Measurements from ENCODE around the gene ARID1A.

The ARID1A gene

GRCh38 chr1:26827106-26827604, 131.3 kb downstream of the ARID1A start:
- no peaks in the 10 kb centered on the region for H3K27me3 ChIP-seq (ENCODE audit: control insufficient read depth in 3 of 3, insufficient read depth in 3 of 3, low read depth in 1 of 3, low read length in 3 of 3)
- no peak overlapping the region for H2BK5ac ChIP-seq (ENCODE audit: low read length)
- WGBS, 2 donors (ENCODE audit: extremely low coverage in 2 of 2, insufficient read length in 2 of 2, insufficient replicate concordance in 1 of 2): no CpG with 5 or more reads among the region's 17 CpGs
- H3K14ac ChIP-seq (ENCODE audit: low read length): peak overlapping the region; percentile 94
- no peak overlapping the region for H3K27ac ChIP-seq (replicated peaks; ENCODE audit: low read length)
- H3K4me1 ChIP-seq (ENCODE audit: control insufficient read depth in 2 of 2, insufficient read depth in 1 of 2, low read depth in 1 of 2, low read length in 2 of 2): peaks cover 5 to 19% of the 10 kb centered on the region in 2 donors
- H3K18ac ChIP-seq (ENCODE audit: low read length): peak overlapping the region; percentile 92
- H4K8ac ChIP-seq (ENCODE audit: low read depth, low read length): peak overlapping the region; percentile 54
- peaks cover 28% of the 10 kb centered on the region for H3K79me1 ChIP-seq (ENCODE audit: low read depth, low read length)
- peak overlapping the region; percentile 97 for H3K9ac ChIP-seq (ENCODE audit: low read depth, low read length, poor library complexity)
- no peak overlapping the region for H2BK120ac ChIP-seq (ENCODE audit: low read depth, low read length)
- peak overlapping the region; percentile 77 to 91 for H3K4me3 ChIP-seq (ENCODE audit: low read length in 2 of 2)
- H2BK15ac ChIP-seq (ENCODE audit: low read length): peak overlapping the region; percentile 44
- H2BK12ac ChIP-seq (ENCODE audit: low read length): no peak overlapping the region
- H3K4me2 ChIP-seq (ENCODE audit: insufficient read depth, low read length, poor library complexity, severe bottlenecking): peak overlapping the region; percentile 72
- DNase-seq (ENCODE audit: low spot score): no peak
- peak overlapping the region; percentile 92 for H3K23ac ChIP-seq (ENCODE audit: low read depth, low read length, poor library complexity)
- H3K9me3 ChIP-seq (replicated peaks in 1 of 2; ENCODE audit: control insufficient read depth in 2 of 2, insufficient read depth in 1 of 2, low read depth in 1 of 2, low read length in 2 of 2): peaks cover 0 to 1% of the 10 kb centered on the region in 2 donors
- H3K4ac ChIP-seq (ENCODE audit: low read length): no peak overlapping the region
- H3K36me3 ChIP-seq (replicated peaks in 1 of 2; ENCODE audit: control insufficient read depth in 2 of 2, insufficient read depth in 2 of 2, low read length in 2 of 2): peaks cover 6 to 32% of the 10 kb centered on the region in 2 donors
- H4K91ac ChIP-seq (ENCODE audit: low read depth, low read length, poor library complexity): no peak overlapping the region
- H2AFZ ChIP-seq (ENCODE audit: low read length): peak overlapping the region; percentile 79
- H2AK5ac ChIP-seq (ENCODE audit: low read depth, low read length): peak overlapping the region; percentile 94

- H2AFZ ChIP-seq (ENCODE audit: low read length): no peak overlapping the region
- no peak for DNase-seq (ENCODE audit: low spot score)
- H3K14ac ChIP-seq (ENCODE audit: low read length): no peak overlapping the region
- H3K9me3 ChIP-seq (replicated peaks in 1 of 2; ENCODE audit: control insufficient read depth in 2 of 2, insufficient read depth in 1 of 2, low read depth in 1 of 2, low read length in 2 of 2): no peaks in the 10 kb centered on the region
- no peak overlapping the region for H4K91ac ChIP-seq (ENCODE audit: low read depth, low read length, poor library complexity)
- peak overlapping the region; percentile 77 to 91 for H3K4me3 ChIP-seq (ENCODE audit: low read length in 2 of 2)
- WGBS, 2 donors (ENCODE audit: extremely low coverage in 2 of 2, insufficient read length in 2 of 2, insufficient replicate concordance in 1 of 2): no CpG with 5 or more reads among the region's 11 CpGs
- H3K4me1 ChIP-seq (ENCODE audit: control insufficient read depth in 2 of 2, insufficient read depth in 1 of 2, low read depth in 1 of 2, low read length in 2 of 2): peaks cover 5 to 19% of the 10 kb centered on the region in 2 donors
- H2BK5ac ChIP-seq (ENCODE audit: low read length): no peak overlapping the region
- H3K27ac ChIP-seq (replicated peaks; ENCODE audit: low read length): no peak overlapping the region
- no peak overlapping the region for H4K8ac ChIP-seq (ENCODE audit: low read depth, low read length)
- H2BK12ac ChIP-seq (ENCODE audit: low read length): no peak overlapping the region
- H3K4me2 ChIP-seq (ENCODE audit: insufficient read depth, low read length, poor library complexity, severe bottlenecking): peak overlapping the region; percentile 72
- no peak overlapping the region for H3K4ac ChIP-seq (ENCODE audit: low read length)
- no peaks in the 10 kb centered on the region for H3K27me3 ChIP-seq (ENCODE audit: control insufficient read depth in 3 of 3, insufficient read depth in 3 of 3, low read depth in 1 of 3, low read length in 3 of 3)
- H3K9ac ChIP-seq (ENCODE audit: low read depth, low read length, poor library complexity): no peak overlapping the region
- peak overlapping the region; percentile 27 for H2BK120ac ChIP-seq (ENCODE audit: low read depth, low read length)
- H2AK5ac ChIP-seq (ENCODE audit: low read depth, low read length): peak overlapping the region; percentile 94
- no peak overlapping the region for H2BK15ac ChIP-seq (ENCODE audit: low read length)
- H3K18ac ChIP-seq (ENCODE audit: low read length): no peak overlapping the region
- H3K79me1 ChIP-seq (ENCODE audit: low read depth, low read length): peaks cover 28% of the 10 kb centered on the region
- no peak overlapping the region for H3K23ac ChIP-seq (ENCODE audit: low read depth, low read length, poor library complexity)
- peaks cover 11 to 37% of the 10 kb centered on the region in 2 donors for H3K36me3 ChIP-seq (replicated peaks in 1 of 2; ENCODE audit: control insufficient read depth in 2 of 2, insufficient read depth in 2 of 2, low read length in 2 of 2)
Observed at GRCh38 chr1:26827663-26828062, 131.8 kb downstream of the ARID1A start.

GRCh38 chr1:26828411-26828991, 132.7 kb downstream of the ARID1A start:
- Histone ChIP-seq H3K36me3 (replicated peaks in 1 of 2; ENCODE audit: control insufficient read depth in 2 of 2, insufficient read depth in 2 of 2, low read length in 2 of 2) (peaks cover 16 to 45% of the 10 kb centered on the region in 2 donors), H3K9me3 (replicated peaks in 1 of 2; ENCODE audit: control insufficient read depth in 2 of 2, insufficient read depth in 1 of 2, low read depth in 1 of 2, low read length in 2 of 2) (no peaks in the 10 kb centered on the region), H2BK12ac (ENCODE audit: low read length) (no peak overlapping the region), H3K14ac (ENCODE audit: low read length) (no peak overlapping the region), H4K8ac (ENCODE audit: low read depth, low read length) (no peak overlapping the region), H2AK5ac (ENCODE audit: low read depth, low read length) (no peak overlapping the region), H3K23ac (ENCODE audit: low read depth, low read length, poor library complexity) (no peak overlapping the region), H3K79me1 (ENCODE audit: low read depth, low read length) (peaks cover 26% of the 10 kb centered on the region), H3K9ac (ENCODE audit: low read depth, low read length, poor library complexity) (no peak overlapping the region), H2AFZ (ENCODE audit: low read length) (no peak overlapping the region), H2BK5ac (ENCODE audit: low read length) (no peak overlapping the region), H3K27ac (replicated peaks; ENCODE audit: low read length) (peak overlapping the region; percentile 13), H2BK120ac (ENCODE audit: low read depth, low read length) (no peak overlapping the region), H3K4me1 (ENCODE audit: control insufficient read depth in 2 of 2, insufficient read depth in 1 of 2, low read depth in 1 of 2, low read length in 2 of 2) (peaks cover 5 to 19% of the 10 kb centered on the region in 2 donors), H3K4ac (ENCODE audit: low read length) (no peak overlapping the region), H2BK15ac (ENCODE audit: low read length) (no peak overlapping the region), H3K4me3 (ENCODE audit: low read length in 2 of 2) (no peak overlapping the region), H4K91ac (ENCODE audit: low read depth, low read length, poor library complexity) (no peak overlapping the region), H3K18ac (ENCODE audit: low read length) (no peak overlapping the region), H3K4me2 (ENCODE audit: insufficient read depth, low read length, poor library complexity, severe bottlenecking) (no peak overlapping the region), H3K27me3 (ENCODE audit: control insufficient read depth in 3 of 3, insufficient read depth in 3 of 3, low read depth in 1 of 3, low read length in 3 of 3) (no peaks in the 10 kb centered on the region)
- no CpG with 5 or more reads among the region's 4 CpGs for WGBS, 2 donors (ENCODE audit: extremely low coverage in 2 of 2, insufficient read length in 2 of 2, insufficient replicate concordance in 1 of 2)
- DNase-seq (ENCODE audit: low spot score): no peak

GRCh38 chr1:26829184-26829911, 133.5 kb downstream of the ARID1A start:
- no peak overlapping the region for H3K9ac ChIP-seq (ENCODE audit: low read depth, low read length, poor library complexity)
- no CpG with 5 or more reads among the region's 6 CpGs for WGBS, 2 donors (ENCODE audit: extremely low coverage in 2 of 2, insufficient read length in 2 of 2, insufficient replicate concordance in 1 of 2)
- H3K14ac ChIP-seq (ENCODE audit: low read length): no peak overlapping the region
- H4K91ac ChIP-seq (ENCODE audit: low read depth, low read length, poor library complexity): no peak overlapping the region
- peak overlapping the region; percentile 13 for H3K27ac ChIP-seq (replicated peaks; ENCODE audit: low read length)
- no peak overlapping the region for H3K23ac ChIP-seq (ENCODE audit: low read depth, low read length, poor library complexity)
- peaks cover 5 to 19% of the 10 kb centered on the region in 2 donors for H3K4me1 ChIP-seq (ENCODE audit: control insufficient read depth in 2 of 2, insufficient read depth in 1 of 2, low read depth in 1 of 2, low read length in 2 of 2)
- H2AFZ ChIP-seq (ENCODE audit: low read length): no peak overlapping the region
- no peak overlapping the region for H3K18ac ChIP-seq (ENCODE audit: low read length)
- peaks cover 24 to 53% of the 10 kb centered on the region in 2 donors for H3K36me3 ChIP-seq (replicated peaks in 1 of 2; ENCODE audit: control insufficient read depth in 2 of 2, insufficient read depth in 2 of 2, low read length in 2 of 2)
- no peaks in the 10 kb centered on the region for H3K27me3 ChIP-seq (ENCODE audit: control insufficient read depth in 3 of 3, insufficient read depth in 3 of 3, low read depth in 1 of 3, low read length in 3 of 3)
- peaks cover 28% of the 10 kb centered on the region for H3K79me1 ChIP-seq (ENCODE audit: low read depth, low read length)
- H2BK15ac ChIP-seq (ENCODE audit: low read length): no peak overlapping the region
- no peak overlapping the region for H2BK120ac ChIP-seq (ENCODE audit: low read depth, low read length)
- H3K4me2 ChIP-seq (ENCODE audit: insufficient read depth, low read length, poor library complexity, severe bottlenecking): no peak overlapping the region
- DNase-seq (ENCODE audit: low spot score): no peak
- no peak overlapping the region for H3K4me3 ChIP-seq (ENCODE audit: low read length in 2 of 2)
- H2BK5ac ChIP-seq (ENCODE audit: low read length): no peak overlapping the region
- H3K4ac ChIP-seq (ENCODE audit: low read length): no peak overlapping the region
- no peak overlapping the region for H2BK12ac ChIP-seq (ENCODE audit: low read length)
- no peak overlapping the region for H4K8ac ChIP-seq (ENCODE audit: low read depth, low read length)
- peaks cover 0 to 2% of the 10 kb centered on the region in 2 donors for H3K9me3 ChIP-seq (replicated peaks in 1 of 2; ENCODE audit: control insufficient read depth in 2 of 2, insufficient read depth in 1 of 2, low read depth in 1 of 2, low read length in 2 of 2)
- peak overlapping the region; percentile 33 for H2AK5ac ChIP-seq (ENCODE audit: low read depth, low read length)
